Upper lobe of left lung (tissue), 4 donors: ENCODE results near the gene HTR1E.

Experiments used
- POLR2A ChIP-seq, 4 donors: fragments of 450-650 bp; IDR thresholded peaks; one replicate each; pipeline ENCODE4 v1.5.1; 2016 to 2017; ENCODE audit warnings: antibody characterized with exemption in 4 of 4, mild to moderate bottlenecking in 2 of 4
- POLR2AphosphoS5 ChIP-seq, 2 donors: sonication (generic); formaldehyde crosslinking; IDR thresholded peaks; one replicate each; pipeline ENCODE4 v1.5.1; 2017; ENCODE audit warnings: antibody characterized with exemption in 2 of 2
- TF ChIP-seq, protein P1 (sequence below), 6 experiments: fragments of 450-650 bp in 4 of 6; fragments of 200-600 bp in 2 of 6; sonication (generic) in 2 of 6; IDR thresholded peaks; one replicate each; pipeline ENCODE4 v1.5.1; 2016 to 2019; ENCODE audit warnings: antibody characterized with exemption in 6 of 6

DNA sequence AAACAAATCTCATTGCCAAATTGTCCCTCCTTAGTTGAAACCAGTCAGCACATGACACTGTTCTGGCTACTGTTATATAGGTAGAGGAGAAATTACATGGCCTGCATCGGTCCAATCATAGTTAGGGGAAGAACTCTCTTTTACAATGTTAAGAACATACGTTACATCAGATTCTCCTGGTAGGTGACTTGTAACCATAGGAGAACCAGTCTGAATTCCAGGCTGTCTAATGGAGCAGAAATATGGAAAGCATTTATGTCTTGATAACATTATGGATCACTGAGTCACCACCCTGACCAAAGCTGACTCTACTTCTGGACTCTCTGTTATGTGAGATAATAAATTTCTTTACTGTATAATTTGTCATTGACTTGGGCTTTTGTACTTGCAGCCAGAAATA, 40.9 kb downstream of the HTR1E start:
- TF ChIP-seq POLR2A (IDR thresholded peaks at IDR 0.05) = no peak
- no peak for TF ChIP-seq POLR2AphosphoS5 (IDR thresholded peaks at IDR 0.05)
- TF ChIP-seq, protein P1, sequence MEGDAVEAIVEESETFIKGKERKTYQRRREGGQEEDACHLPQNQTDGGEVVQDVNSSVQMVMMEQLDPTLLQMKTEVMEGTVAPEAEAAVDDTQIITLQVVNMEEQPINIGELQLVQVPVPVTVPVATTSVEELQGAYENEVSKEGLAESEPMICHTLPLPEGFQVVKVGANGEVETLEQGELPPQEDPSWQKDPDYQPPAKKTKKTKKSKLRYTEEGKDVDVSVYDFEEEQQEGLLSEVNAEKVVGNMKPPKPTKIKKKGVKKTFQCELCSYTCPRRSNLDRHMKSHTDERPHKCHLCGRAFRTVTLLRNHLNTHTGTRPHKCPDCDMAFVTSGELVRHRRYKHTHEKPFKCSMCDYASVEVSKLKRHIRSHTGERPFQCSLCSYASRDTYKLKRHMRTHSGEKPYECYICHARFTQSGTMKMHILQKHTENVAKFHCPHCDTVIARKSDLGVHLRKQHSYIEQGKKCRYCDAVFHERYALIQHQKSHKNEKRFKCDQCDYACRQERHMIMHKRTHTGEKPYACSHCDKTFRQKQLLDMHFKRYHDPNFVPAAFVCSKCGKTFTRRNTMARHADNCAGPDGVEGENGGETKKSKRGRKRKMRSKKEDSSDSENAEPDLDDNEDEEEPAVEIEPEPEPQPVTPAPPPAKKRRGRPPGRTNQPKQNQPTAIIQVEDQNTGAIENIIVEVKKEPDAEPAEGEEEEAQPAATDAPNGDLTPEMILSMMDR (IDR thresholded peaks at IDR 0.05) = no peak
